ENCODE measurements around the gene PLD4.

Gene PLD4, protein sequence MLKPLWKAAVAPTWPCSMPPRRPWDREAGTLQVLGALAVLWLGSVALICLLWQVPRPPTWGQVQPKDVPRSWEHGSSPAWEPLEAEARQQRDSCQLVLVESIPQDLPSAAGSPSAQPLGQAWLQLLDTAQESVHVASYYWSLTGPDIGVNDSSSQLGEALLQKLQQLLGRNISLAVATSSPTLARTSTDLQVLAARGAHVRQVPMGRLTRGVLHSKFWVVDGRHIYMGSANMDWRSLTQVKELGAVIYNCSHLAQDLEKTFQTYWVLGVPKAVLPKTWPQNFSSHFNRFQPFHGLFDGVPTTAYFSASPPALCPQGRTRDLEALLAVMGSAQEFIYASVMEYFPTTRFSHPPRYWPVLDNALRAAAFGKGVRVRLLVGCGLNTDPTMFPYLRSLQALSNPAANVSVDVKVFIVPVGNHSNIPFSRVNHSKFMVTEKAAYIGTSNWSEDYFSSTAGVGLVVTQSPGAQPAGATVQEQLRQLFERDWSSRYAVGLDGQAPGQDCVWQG

DNA sequence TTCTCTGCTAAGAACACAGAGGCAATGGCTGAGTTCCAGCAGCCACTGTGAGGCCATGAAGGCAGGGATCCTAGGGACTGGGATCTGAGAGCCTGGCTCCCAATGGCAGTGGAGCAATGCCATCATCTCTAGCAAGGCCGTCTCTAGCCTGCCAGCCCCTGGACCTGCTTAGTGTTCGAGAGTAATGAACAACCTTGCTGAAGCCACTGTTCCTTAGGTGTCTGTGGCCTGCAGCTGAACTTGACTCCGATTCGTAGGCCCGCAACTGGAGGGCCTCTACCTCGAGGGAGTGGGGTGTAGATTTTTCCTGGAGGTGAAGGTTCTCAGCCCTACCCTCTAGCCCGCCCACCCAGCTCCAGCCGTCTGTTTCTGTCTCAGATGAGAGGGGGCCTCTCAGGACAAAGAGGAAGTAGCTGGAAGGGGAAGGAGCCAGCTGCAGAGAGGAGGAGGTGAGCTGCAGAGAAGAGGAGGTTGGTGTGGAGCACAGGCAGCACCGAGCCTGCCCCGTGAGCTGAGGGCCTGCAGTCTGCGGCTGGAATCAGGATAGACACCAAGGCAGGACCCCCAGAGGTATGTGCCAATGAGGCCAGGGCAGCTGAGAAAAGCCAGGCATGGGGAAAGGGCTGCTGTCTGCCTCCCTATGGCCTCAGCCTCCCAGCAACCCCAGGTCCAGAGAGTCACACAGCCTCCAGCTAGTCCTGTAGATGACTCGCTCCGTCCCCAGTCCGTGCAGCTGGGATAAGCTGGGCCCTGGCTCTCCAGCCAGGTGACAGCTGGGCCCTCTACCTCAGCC is at the start of gene PLD4:
TSS of gene PLD4 (plus strand) at position 459 of the 793 bp plus-strand sequence. CDS start 2,262 bp downstream, outside the sequence.
- TF ChIP-seq, protein P1, sequence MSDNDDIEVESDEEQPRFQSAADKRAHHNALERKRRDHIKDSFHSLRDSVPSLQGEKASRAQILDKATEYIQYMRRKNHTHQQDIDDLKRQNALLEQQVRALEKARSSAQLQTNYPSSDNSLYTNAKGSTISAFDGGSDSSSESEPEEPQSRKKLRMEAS (IDR thresholded peaks at IDR 0.05) = no peak
- TF ChIP-seq YY1 (IDR thresholded peaks at IDR 0.05; ENCODE audit: low read depth) = no peak
- TF ChIP-seq, protein P2, sequence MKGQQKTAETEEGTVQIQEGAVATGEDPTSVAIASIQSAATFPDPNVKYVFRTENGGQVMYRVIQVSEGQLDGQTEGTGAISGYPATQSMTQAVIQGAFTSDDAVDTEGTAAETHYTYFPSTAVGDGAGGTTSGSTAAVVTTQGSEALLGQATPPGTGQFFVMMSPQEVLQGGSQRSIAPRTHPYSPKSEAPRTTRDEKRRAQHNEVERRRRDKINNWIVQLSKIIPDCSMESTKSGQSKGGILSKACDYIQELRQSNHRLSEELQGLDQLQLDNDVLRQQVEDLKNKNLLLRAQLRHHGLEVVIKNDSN (IDR thresholded peaks at IDR 0.05) = no peak
- TF ChIP-seq REST (IDR thresholded peaks at IDR 0.05; ENCODE audit: low read depth) = no peak
- TF ChIP-seq EGR1 (IDR thresholded peaks at IDR 0.05) = no peak
- no peak for TF ChIP-seq CREB1 (IDR thresholded peaks at IDR 0.05; ENCODE audit: low read depth)
- TF ChIP-seq RAD21 (IDR thresholded peaks at IDR 0.05; ENCODE audit: low read depth) = no peak
- no peak for TF ChIP-seq TCF12 (IDR thresholded peaks at IDR 0.05; ENCODE audit: low read depth)
- no peak for TF ChIP-seq TAF1 (IDR thresholded peaks at IDR 0.05; ENCODE audit: low read depth)
- no peak for TF ChIP-seq EP300 (IDR thresholded peaks at IDR 0.05; ENCODE audit: borderline replicate concordance)
- no peak for TF ChIP-seq NFIC (IDR thresholded peaks at IDR 0.05)
- TF ChIP-seq FOXM1 (IDR thresholded peaks at IDR 0.05; ENCODE audit: borderline replicate concordance, low read depth) = no peak
- no peak for TF ChIP-seq CEBPB (IDR thresholded peaks at IDR 0.05)
- TF ChIP-seq TEAD4 (IDR thresholded peaks at IDR 0.05) = no peak
- TF ChIP-seq ZBTB7A (IDR thresholded peaks at IDR 0.05; ENCODE audit: low read depth) = no peak

DNA sequence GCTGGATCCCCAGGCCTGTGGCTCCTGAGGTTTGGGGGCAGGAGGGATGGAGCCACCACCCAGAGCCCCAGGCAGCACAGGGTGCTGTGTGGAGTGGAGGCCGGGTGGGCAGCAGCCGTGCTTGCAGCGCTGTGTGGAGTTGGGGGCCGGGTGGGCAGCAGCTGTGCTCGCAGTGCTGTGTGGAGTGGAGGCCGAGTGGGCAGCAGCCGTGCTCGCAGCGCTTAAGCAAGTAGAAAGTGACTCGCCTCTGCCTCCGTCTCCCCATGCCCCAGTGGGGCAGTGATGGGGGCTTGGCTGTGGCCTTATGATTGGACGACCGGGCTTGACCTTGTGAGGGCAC is 49.3 kb upstream of the PLD4 start:
- TF ChIP-seq EGR1 (IDR thresholded peaks at IDR 0.05) = no peak
- TF ChIP-seq, protein P1 (IDR thresholded peaks at IDR 0.05) = no peak

DNA sequence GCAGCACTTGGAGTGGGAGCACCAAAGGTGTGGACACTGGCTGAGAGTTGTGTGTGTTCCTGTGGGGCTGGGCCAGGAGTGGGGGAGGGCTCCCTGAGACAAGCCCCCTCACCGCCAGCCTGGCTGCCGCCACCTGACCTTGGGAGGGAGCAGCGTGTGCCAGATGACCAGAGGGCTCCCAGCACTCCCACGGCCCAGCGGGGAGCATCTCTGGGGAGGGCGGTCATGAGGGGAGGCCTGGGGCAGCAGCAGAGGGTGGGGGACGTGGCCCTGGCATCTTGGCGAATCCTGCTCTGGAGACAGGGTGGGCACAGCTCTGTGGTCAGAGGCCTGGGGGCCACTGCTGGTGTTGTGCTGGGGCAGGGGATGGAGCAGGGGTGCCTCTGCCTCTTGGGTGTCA is 48.9 kb upstream of the PLD4 start:
- TF ChIP-seq RAD21 (IDR thresholded peaks at IDR 0.05; ENCODE audit: low read depth) (no peak), TEAD4 (IDR thresholded peaks at IDR 0.05) (no peak), FOXM1 (IDR thresholded peaks at IDR 0.05; ENCODE audit: borderline replicate concordance, low read depth) (no peak), TAF1 (IDR thresholded peaks at IDR 0.05; ENCODE audit: low read depth) (no peak), CEBPB (IDR thresholded peaks at IDR 0.05) (no peak), CREB1 (IDR thresholded peaks at IDR 0.05; ENCODE audit: low read depth) (no peak), EP300 (IDR thresholded peaks at IDR 0.05; ENCODE audit: borderline replicate concordance) (no peak), NFIC (IDR thresholded peaks at IDR 0.05) (no peak), ZBTB7A (IDR thresholded peaks at IDR 0.05; ENCODE audit: low read depth) (no peak)
- TF ChIP-seq, protein P1 (IDR thresholded peaks at IDR 0.05) = no peak

DNA sequence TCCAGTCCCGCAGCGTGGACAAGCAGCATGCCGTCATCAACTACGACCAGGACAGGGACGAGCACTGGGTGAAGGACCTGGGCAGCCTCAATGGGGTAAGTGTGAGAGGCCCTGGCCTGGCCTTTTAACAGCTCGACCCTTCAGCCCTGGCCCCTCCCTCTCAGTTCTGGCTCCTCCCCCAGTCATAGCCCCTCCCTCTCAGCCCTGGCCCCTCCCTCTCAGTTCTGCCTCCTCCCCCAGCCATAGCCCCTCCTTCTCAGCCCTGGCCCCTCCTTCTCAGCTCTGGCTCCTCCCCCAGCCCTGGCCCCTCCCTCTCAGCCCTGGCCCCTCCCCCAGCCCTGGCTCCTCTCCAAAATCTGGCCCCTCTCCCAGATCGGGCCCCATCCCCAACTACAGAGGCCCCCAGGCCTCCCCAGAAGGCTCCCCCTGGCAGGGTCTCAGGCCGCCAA is 48.4 kb upstream of the PLD4 start:
- TF ChIP-seq EGR1 (IDR thresholded peaks at IDR 0.05) (no peak), NFIC (IDR thresholded peaks at IDR 0.05) (peak; percentile 67), CEBPB (IDR thresholded peaks at IDR 0.05) (no peak)

GRCh38 chr14:104877066-104877805 is 47.4 kb upstream of the PLD4 start:
- TF ChIP-seq REST (IDR thresholded peaks at IDR 0.05; ENCODE audit: low read depth) = no peak

Data from Ishikawa (cell line).